Gastrocnemius medialis (tissue), 4 donors: ENCODE results near the gene TPO. TPM values are rescaled to one million over a fixed set of nuclear protein-coding genes. Genes with fewer than 3 reads are reported as not detected.
A peak's percentile ranks its signal among the peaks of the same experiment; 100 is the strongest.
"Not testable (repeated sequence)": the region's sequence is repeated elsewhere in the genome, so short reads cannot be mapped to it uniquely, and the experiment has no call there.

ENCODE experiments used
- ATAC-seq, 2 donors: fragments of 150-250 bp; one replicate each; pipeline ENCODE4 v1.9.1; 2016
- DNase-seq, 2 donors: peaks; one replicate each; pipeline ENCODE4 v3.0.0-alpha.2; 2019
- H3K27ac ChIP-seq, 4 donors: fragments of 200-600 bp; sonication (generic); 1 replicate in 1 of 4; 2 replicates in 3 of 4; pipeline ENCODE4 v1.5.1; 2016 to 2018; ENCODE audit warnings: mild to moderate bottlenecking in 2 of 4, moderate library complexity in 1 of 4
- H3K27me3 ChIP-seq, 3 donors: fragments of 200-600 bp; sonication (generic) in 2 of 3; 1 replicate in 1 of 3; 2 replicates in 2 of 3; pipeline versions ENCODE4 v1.5.1 to v1.6.0; 2016 to 2019; ENCODE audit warnings: mild to moderate bottlenecking in 1 of 3, moderate library complexity in 1 of 3
- H3K36me3 ChIP-seq, 2 donors: fragments of 200-600 bp; sonication (generic) in 1 of 2; one replicate each; pipeline ENCODE4 v1.5.1; 2017 to 2018
- H3K4me1 ChIP-seq, 2 donors: fragments of 200-600 bp; sonication (generic) in 1 of 2; one replicate each; pipeline ENCODE4 v1.5.1; 2016 to 2017; ENCODE audit warnings: mild to moderate bottlenecking in 2 of 2
- H3K4me3 ChIP-seq, 4 donors: fragments of 200-600 bp; sonication (generic) in 3 of 4; 1 replicate in 1 of 4; 2 replicates in 3 of 4; pipeline ENCODE4 v1.5.1; 2016 to 2019; ENCODE audit warnings: mild to moderate bottlenecking in 2 of 4
- H3K9me3 ChIP-seq, 3 donors: fragments of 200-600 bp; sonication (generic) in 2 of 3; 1 replicate in 1 of 3; 2 replicates in 2 of 3; pipeline ENCODE4 v1.5.1; 2016 to 2019
- CTCF ChIP-seq, 5 experiments: fragments of 450-650 bp in 3 of 5; fragments of 200-600 bp in 2 of 5; sonication (generic) in 2 of 5; IDR thresholded peaks in 4 of 5; conservative IDR thresholded peaks in 1 of 5; 1 replicate in 4 of 5; 2 replicates in 1 of 5; pipeline ENCODE4 v1.5.1; 2016 to 2019; ENCODE audit warnings: antibody characterized with exemption in 5 of 5, mild to moderate bottlenecking in 3 of 5, moderate library complexity in 3 of 5
- POLR2A ChIP-seq, 2 donors: fragments of 450-650 bp; IDR thresholded peaks; one replicate each; pipeline ENCODE4 v1.6.1; 2017; ENCODE audit warnings: antibody characterized with exemption in 2 of 2, mild to moderate bottlenecking in 2 of 2, moderate library complexity in 2 of 2
- in situ Hi-C, 4 donors: fragments of 200-750 bp; cut with MboI; loops; one replicate each; pipeline versions ENCODE4 v1.15.0 to v1.8.0; 2017; ENCODE audit warnings: low sequenced_read_pairs in 4 of 4
- intact Hi-C: fragments of 100-400 bp; cut with DNase I; formaldehyde crosslinking; loops from one replicate; pipeline ENCODE4 v1.15.1; 2023; ENCODE audit warnings: low total_unique reads
- total RNA-seq, 4 donors: library from RNA; depleted of rRNA; stranded (reverse); fragments of >200 nt; gene quantifications; one replicate each; pipeline versions ENCODE4 v1.1.0 to v1.2.3, GENCODE V29; 2016

TPO gene
- total RNA-seq, 4 donors from 2014 or later: 3.3 to 11.6 (median 5.3) TPM

GRCh38 chr2:1561811-1562421 is 148.7 kb downstream of the TPO start:
- ATAC-seq (no peak), DNase-seq (no peak)
- H3K4me3 ChIP-seq: no peak overlapping the region
- TF ChIP-seq CTCF (IDR thresholded peaks at IDR 0.05 in 4 of 5, conservative IDR thresholded peaks at IDR 0.05 in 1 of 5): no peak
- no peaks in the 10 kb centered on the region for H3K9me3 ChIP-seq
- peaks cover 0 to 7% of the 10 kb centered on the region in 2 donors for H3K4me1 ChIP-seq
- H3K36me3 ChIP-seq: no peaks in the 10 kb centered on the region
- no peaks in the 10 kb centered on the region for H3K27me3 ChIP-seq
- in situ Hi-C loops (no loop called here), intact Hi-C loops (no loop called here)
- no peak overlapping the region for H3K27ac ChIP-seq

GRCh38 chr2:1563084-1563857 is 150.0 kb downstream of the TPO start:
- Histone ChIP-seq H3K4me1 (peaks cover 0 to 7% of the 10 kb centered on the region in 2 donors), H3K27me3 (no peaks in the 10 kb centered on the region), H3K4me3 (no peak overlapping the region), H3K36me3 (no peaks in the 10 kb centered on the region), H3K27ac (no peak overlapping the region), H3K9me3 (no peaks in the 10 kb centered on the region)
- ATAC-seq: no peak
- no peak for DNase-seq
- TF ChIP-seq CTCF (IDR thresholded peaks at IDR 0.05 in 4 of 5, conservative IDR thresholded peaks at IDR 0.05 in 1 of 5) (no peak), POLR2A (IDR thresholded peaks at IDR 0.05) (no peak)
- intact Hi-C loops (no loop called here), in situ Hi-C loops (no loop called here)

DNA sequence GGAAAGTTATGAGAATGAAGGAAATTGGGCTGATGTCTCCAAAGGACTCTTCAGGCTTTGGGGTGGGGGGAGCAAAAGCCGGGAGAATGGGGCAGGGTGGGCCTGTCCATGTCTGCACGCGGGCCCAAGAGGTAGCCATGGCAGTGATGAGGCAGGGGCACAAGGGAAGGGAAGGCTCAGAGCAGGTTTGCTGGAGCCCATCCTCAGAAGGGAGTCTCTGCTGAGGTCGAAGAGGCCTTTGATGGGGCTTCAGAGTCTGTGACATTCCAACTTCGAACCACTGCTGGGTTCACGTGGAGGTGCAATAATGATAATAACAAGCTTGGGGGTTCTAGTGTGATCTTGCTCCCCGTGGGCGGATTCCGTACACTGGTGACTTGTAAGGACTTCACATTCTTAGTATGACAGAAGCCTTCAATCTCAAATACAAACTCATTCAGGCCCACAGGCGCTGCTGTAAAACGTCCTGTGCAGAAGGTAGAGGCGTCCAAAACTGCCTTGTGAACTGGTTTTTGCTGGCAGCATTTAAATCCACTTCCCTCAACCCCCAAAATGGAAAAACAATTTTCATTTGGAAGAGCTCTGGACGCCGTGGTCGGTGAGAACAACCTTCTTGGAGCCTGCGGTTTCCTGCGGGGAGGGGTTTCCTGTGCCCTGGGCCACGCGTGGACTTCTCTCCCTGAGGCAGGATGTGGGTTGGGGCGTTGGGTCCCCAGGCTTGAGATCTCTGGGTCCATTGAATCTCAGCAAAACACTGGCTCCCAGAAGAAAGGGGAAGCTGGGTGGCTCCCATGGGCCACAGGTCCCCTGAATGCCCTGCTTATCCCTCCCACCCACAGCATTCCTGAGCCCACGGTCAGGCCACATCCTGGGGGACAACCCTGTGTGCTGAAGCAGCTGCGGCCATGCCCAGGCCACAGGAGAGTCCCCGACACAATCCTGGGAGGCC is 151.0 kb downstream of the TPO start:
- H3K4me3 ChIP-seq: no peak overlapping the region
- DNase-seq (no peak), ATAC-seq (peak in 1 of 2 donors; percentile 33)
- H3K27me3 ChIP-seq: no peaks in the 10 kb centered on the region
- no peak overlapping the region for H3K27ac ChIP-seq
- H3K9me3 ChIP-seq: no peaks in the 10 kb centered on the region
- TF ChIP-seq POLR2A (IDR thresholded peaks at IDR 0.05) (no peak), CTCF (IDR thresholded peaks at IDR 0.05 in 4 of 5, conservative IDR thresholded peaks at IDR 0.05 in 1 of 5) (no peak)
- H3K36me3 ChIP-seq: no peaks in the 10 kb centered on the region
- in situ Hi-C loops: no loop called here
- intact Hi-C loops: no loop called here
- H3K4me1 ChIP-seq: peaks cover 0 to 7% of the 10 kb centered on the region in 2 donors

GRCh38 chr2:1567556-1568344 is 154.5 kb downstream of the TPO start:
- no peak for DNase-seq
- in situ Hi-C loops (no loop called here), intact Hi-C loops (no loop called here)
- no peaks in the 10 kb centered on the region for H3K36me3 ChIP-seq
- no peak for TF ChIP-seq CTCF (IDR thresholded peaks at IDR 0.05 in 4 of 5, conservative IDR thresholded peaks at IDR 0.05 in 1 of 5)
- H3K9me3 ChIP-seq: no peaks in the 10 kb centered on the region
- H3K27me3 ChIP-seq: peaks cover 0 to 3% (median 0%) of the 10 kb centered on the region in 3 donors
- peaks cover 0 to 7% of the 10 kb centered on the region in 2 donors for H3K4me1 ChIP-seq
- no peak overlapping the region for H3K27ac ChIP-seq
- no peak for ATAC-seq
- no peak overlapping the region for H3K4me3 ChIP-seq

GRCh38 chr2:1568345-1568668 is 155.0 kb downstream of the TPO start:
- intact Hi-C loops, H3K4me3 ChIP-seq, H3K36me3 ChIP-seq, H3K27me3 ChIP-seq, H3K4me1 ChIP-seq, in situ Hi-C loops, DNase-seq, H3K9me3 ChIP-seq, H3K27ac ChIP-seq, ATAC-seq: not testable (repeated sequence)
